ENCODE data around the gene PARD6B.

Gene PARD6B

GRCh38 chr20:50727792-50728485 lies 3.4 kb upstream of the PARD6B start:
- no peak for ATAC-seq
- TF ChIP-seq CREB5 (CRISPR knock-in tag; IDR thresholded peaks at IDR 0.05; ENCODE audit: low read depth) (no peak), POU6F1 (CRISPR knock-in tag; IDR thresholded peaks at IDR 0.05; ENCODE audit: borderline replicate concordance, low read depth) (no peak), ZNF70 (CRISPR knock-in tag; IDR thresholded peaks at IDR 0.05) (no peak)

GRCh38 chr20:50728486-50728980 lies 2.8 kb upstream of the PARD6B start:
- TF ChIP-seq ZFP3 (CRISPR knock-in tag; IDR thresholded peaks at IDR 0.05) (no peak), RARB (CRISPR knock-in tag; IDR thresholded peaks at IDR 0.05) (no peak), SNAI2 (CRISPR knock-in tag; IDR thresholded peaks at IDR 0.05) (no peak), OSR1 (CRISPR knock-in tag; IDR thresholded peaks at IDR 0.05) (no peak), TSHZ2 (CRISPR knock-in tag; IDR thresholded peaks at IDR 0.05) (no peak), POU6F1 (CRISPR knock-in tag; IDR thresholded peaks at IDR 0.05; ENCODE audit: borderline replicate concordance, low read depth) (no peak), TCF4 (CRISPR knock-in tag; IDR thresholded peaks at IDR 0.05; ENCODE audit: borderline replicate concordance) (no peak), ESRRG (CRISPR knock-in tag; IDR thresholded peaks at IDR 0.05) (no peak), BACH2 (CRISPR knock-in tag; IDR thresholded peaks at IDR 0.05; ENCODE audit: borderline replicate concordance) (no peak), CSDC2 (CRISPR knock-in tag; IDR thresholded peaks at IDR 0.05) (no peak), CREB5 (CRISPR knock-in tag; IDR thresholded peaks at IDR 0.05; ENCODE audit: low read depth) (no peak)
- no peak for ATAC-seq

- no peak for ATAC-seq
- TF ChIP-seq OSR1 (CRISPR knock-in tag; IDR thresholded peaks at IDR 0.05) (no peak), RARB (CRISPR knock-in tag; IDR thresholded peaks at IDR 0.05) (no peak), ZNF8 (CRISPR knock-in tag; IDR thresholded peaks at IDR 0.05) (no peak), ZC3H10 (CRISPR knock-in tag; IDR thresholded peaks at IDR 0.05) (no peak), SNAI2 (CRISPR knock-in tag; IDR thresholded peaks at IDR 0.05) (no peak), TSHZ2 (CRISPR knock-in tag; IDR thresholded peaks at IDR 0.05) (no peak), TCF4 (CRISPR knock-in tag; IDR thresholded peaks at IDR 0.05; ENCODE audit: borderline replicate concordance) (no peak), POU6F1 (CRISPR knock-in tag; IDR thresholded peaks at IDR 0.05; ENCODE audit: borderline replicate concordance, low read depth) (no peak), BACH2 (CRISPR knock-in tag; IDR thresholded peaks at IDR 0.05; ENCODE audit: borderline replicate concordance) (no peak), PATZ1 (CRISPR knock-in tag; IDR thresholded peaks at IDR 0.05; ENCODE audit: borderline replicate concordance) (no peak), TOX (CRISPR knock-in tag; IDR thresholded peaks at IDR 0.05; ENCODE audit: borderline replicate concordance) (no peak), ARNTL (CRISPR knock-in tag; IDR thresholded peaks at IDR 0.05; ENCODE audit: borderline replicate concordance, low read depth) (no peak), PPARA (CRISPR knock-in tag; IDR thresholded peaks at IDR 0.05; ENCODE audit: borderline replicate concordance) (no peak), CSDC2 (CRISPR knock-in tag; IDR thresholded peaks at IDR 0.05) (no peak)
These were observed 2.2 kb upstream of the PARD6B start for GRCh38 chr20:50728981-50729874.
